Adrenal gland (tissue), 12 donors: ENCODE data around the gene LY6G6F. TPM values are rescaled to one million over a fixed set of nuclear protein-coding genes. Genes with fewer than 3 reads are reported as not detected.

Experiments
- DNase-seq, 7 donors: peaks; one replicate each; pipeline ENCODE4 v3.0.0-alpha.2; 2019 to 2020
- H3K27ac ChIP-seq, 5 donors: fragments of 200-600 bp; sonication (generic) in 4 of 5; 1 replicate in 3 of 5; 2 replicates in 2 of 5; pipeline versions ENCODE4 v1.5.1 to v1.8.0; 2016 to 2020; ENCODE audit warnings: mild to moderate bottlenecking in 1 of 5
- H3K27me3 ChIP-seq: fragments of 200-600 bp; 2 replicates; pipeline ENCODE4 v1.8.0; 2021
- H3K36me3 ChIP-seq, 2 donors: fragments of 200-600 bp; replicated peaks in 1 of 2; 1 replicate in 1 of 2; 2 replicates in 1 of 2; pipeline versions ENCODE4 v1.5.1 to v1.8.0; 2018 to 2022
- H3K4me1 ChIP-seq, 2 donors: fragments of 200-600 bp; replicated peaks in 1 of 2; 1 replicate in 1 of 2; 2 replicates in 1 of 2; pipeline versions ENCODE4 v1.5.1 to v1.8.0; 2018 to 2021
- H3K4me3 ChIP-seq, 4 donors: fragments of 200-600 bp; sonication (generic) in 3 of 4; one replicate each; pipeline ENCODE4 v1.5.1; 2016 to 2018
- H3K9me3 ChIP-seq, 3 donors: fragments of 200-600 bp; sonication (generic) in 1 of 3; replicated peaks in 1 of 3; 1 replicate in 2 of 3; 2 replicates in 1 of 3; pipeline versions ENCODE4 v1.5.1 to v1.8.0; 2016 to 2021
- POLR2A ChIP-seq, 2 donors: fragments of 450-650 bp; IDR thresholded peaks; one replicate each; pipeline ENCODE4 v1.6.1; 2017; ENCODE audit warnings: antibody characterized with exemption in 2 of 2, mild to moderate bottlenecking in 2 of 2, moderate library complexity in 1 of 2
- WGBS, 4 donors: extraction: QIAGEN DNeasy Blood & Tissue Kit in 2 of 4; methylation state at CpG; one replicate each; pipeline versions ENCODE4 v1.1.5 to v1.1.7; 2013 to 2017; 5-methylcytosine and 5-hydroxymethylcytosine counted together
- intact Hi-C, 2 donors: fragments of 100-400 bp; cut with DNase I; formaldehyde crosslinking; loops; one replicate each; pipeline versions ENCODE4 v1.14.1 to v1.15.0; 2022 to 2023
- polyA plus RNA-seq, 3 donors: library from polyadenylated mRNA; stranded (reverse); fragments of 200-250 nt in 2 of 3; fragments of 350-450 nt in 1 of 3; fragmentation: Illumina TruSeq in 1 of 3; extraction: RNeasy Lipid Tissue Mini Kit (QIAGEN cat#74804) in 1 of 3; gene quantifications; one replicate each; pipeline ENCODE4 v1.2.3, GENCODE V29; 2013 to 2014
- total RNA-seq, 9 donors: library from RNA; depleted of rRNA in 4 of 9; stranded (reverse); fragments of >200 nt in 4 of 9; fragments of 120-200 nt in 1 of 9; fragmentation: NEBNext Ultra II Directional in 1 of 9; extraction: Animal tissue kit (Norgen Biotek cat#: 25700) in 1 of 9; gene quantifications; one replicate each; pipeline versions ENCODE4 v1.1.0 to v1.2.4, GENCODE V29; 2013 to 2023
- TF ChIP-seq, protein P1 (sequence below), 6 experiments: fragments of 450-650 bp in 4 of 6; fragments of 200-600 bp in 2 of 6; sonication (generic) in 1 of 6; IDR thresholded peaks; 1 replicate in 5 of 6; 2 replicates in 1 of 6; pipeline versions ENCODE4 v1.5.1 to v1.8.0; 2016 to 2021; ENCODE audit warnings: antibody characterized with exemption in 6 of 6, mild to moderate bottlenecking in 2 of 6, moderate library complexity in 1 of 6
- donor health status: healthy with polysubstance abuse.
- donor health status: Bipolar disorder and iron deficiency.
- donor health status: DM: yes; HTN: yes; CAD: no.
- donor health status: DM: no; HTN: no; CAD: no.
- donor health status: DM: no; HTN: no; CAD: no.
- donor health status: DM: yes; HTN: yes; CAD: no.

The LY6G6F gene
- total and polyA plus RNA-seq, 12 donors = 0.44 TPM; not detected in 11

DNA sequence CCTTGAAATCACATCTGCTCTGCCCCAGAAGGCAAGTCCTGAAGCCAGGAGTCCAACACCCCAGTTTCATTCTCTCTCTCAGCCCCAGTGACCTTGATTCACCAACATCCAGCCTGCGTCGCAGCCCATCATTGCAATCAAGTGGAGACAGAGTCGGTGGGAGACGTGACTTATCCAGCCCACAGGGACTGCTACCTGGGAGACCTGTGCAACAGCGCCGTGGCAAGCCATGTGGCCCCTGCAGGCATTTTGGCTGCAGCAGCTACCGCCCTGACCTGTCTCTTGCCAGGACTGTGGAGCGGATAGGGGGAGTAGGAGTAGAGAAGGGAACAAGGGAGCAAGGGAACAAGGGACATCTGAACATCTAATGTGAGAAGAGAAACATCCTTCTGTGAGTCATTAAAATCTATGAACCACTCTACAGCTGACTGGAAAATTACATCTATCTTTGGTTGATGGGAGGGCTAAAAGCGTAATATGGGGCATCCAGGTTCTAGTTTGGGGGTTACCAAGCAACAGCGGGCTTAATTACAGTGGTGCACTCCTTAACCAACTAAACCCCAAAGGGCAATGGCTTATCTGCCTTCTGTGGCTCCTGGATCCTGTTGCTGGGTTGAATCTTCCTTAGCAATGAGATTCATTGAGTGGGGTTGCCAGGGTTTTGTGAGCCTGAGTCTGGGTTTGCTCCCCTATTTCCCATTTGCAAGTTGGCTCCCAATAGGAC is 11.0 kb downstream of the LY6G6F start:
- Histone ChIP-seq H3K27me3 (no peaks in the 10 kb centered on the region), H3K4me3 (no peak overlapping the region), H3K9me3 (no peaks in the 10 kb centered on the region), H3K27ac (no peak overlapping the region), H3K4me1 (no peaks in the 10 kb centered on the region), H3K36me3 (no peaks in the 10 kb centered on the region)
- no peak for TF ChIP-seq POLR2A (IDR thresholded peaks at IDR 0.05)
- intact Hi-C loops = no loop called here
- no peak for DNase-seq
- 56 to 75% (median 72%) methylated on average over 10 of the region's 10 CpGs for WGBS, 4 donors

DNA sequence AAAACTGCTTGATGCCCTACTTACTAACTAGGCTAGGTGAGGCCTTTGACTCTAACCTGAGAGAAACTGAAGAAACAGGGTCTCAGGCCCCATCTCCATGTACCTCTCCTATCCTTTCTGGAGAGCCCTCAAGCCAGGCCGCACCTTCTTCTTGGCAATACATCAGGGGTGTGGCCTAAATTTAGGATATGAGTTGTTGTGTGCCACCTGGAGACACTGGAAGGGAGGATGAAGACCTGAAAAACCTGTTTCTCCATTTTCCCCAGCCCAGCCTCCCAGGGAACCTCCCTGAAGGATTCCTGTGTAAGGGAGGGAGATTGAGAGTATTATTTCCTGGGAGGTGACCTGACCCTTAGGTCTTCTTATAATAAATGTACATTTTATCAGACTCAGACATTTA is 11.6 kb downstream of the LY6G6F start:
- intact Hi-C loops = no loop called here
- H3K27me3 ChIP-seq = no peaks in the 10 kb centered on the region
- TF ChIP-seq POLR2A (IDR thresholded peaks at IDR 0.05) = no peak
- TF ChIP-seq, protein P1, sequence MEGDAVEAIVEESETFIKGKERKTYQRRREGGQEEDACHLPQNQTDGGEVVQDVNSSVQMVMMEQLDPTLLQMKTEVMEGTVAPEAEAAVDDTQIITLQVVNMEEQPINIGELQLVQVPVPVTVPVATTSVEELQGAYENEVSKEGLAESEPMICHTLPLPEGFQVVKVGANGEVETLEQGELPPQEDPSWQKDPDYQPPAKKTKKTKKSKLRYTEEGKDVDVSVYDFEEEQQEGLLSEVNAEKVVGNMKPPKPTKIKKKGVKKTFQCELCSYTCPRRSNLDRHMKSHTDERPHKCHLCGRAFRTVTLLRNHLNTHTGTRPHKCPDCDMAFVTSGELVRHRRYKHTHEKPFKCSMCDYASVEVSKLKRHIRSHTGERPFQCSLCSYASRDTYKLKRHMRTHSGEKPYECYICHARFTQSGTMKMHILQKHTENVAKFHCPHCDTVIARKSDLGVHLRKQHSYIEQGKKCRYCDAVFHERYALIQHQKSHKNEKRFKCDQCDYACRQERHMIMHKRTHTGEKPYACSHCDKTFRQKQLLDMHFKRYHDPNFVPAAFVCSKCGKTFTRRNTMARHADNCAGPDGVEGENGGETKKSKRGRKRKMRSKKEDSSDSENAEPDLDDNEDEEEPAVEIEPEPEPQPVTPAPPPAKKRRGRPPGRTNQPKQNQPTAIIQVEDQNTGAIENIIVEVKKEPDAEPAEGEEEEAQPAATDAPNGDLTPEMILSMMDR (IDR thresholded peaks at IDR 0.05) = no peak
- H3K4me1 ChIP-seq = no peaks in the 10 kb centered on the region
- H3K4me3 ChIP-seq = no peak overlapping the region
- WGBS, 4 donors = 75 to 86% (median 85%) methylated on average over 1 of the region's 1 CpG
- no peak for DNase-seq
- H3K36me3 ChIP-seq = no peaks in the 10 kb centered on the region
- H3K9me3 ChIP-seq = no peaks in the 10 kb centered on the region
- no peak overlapping the region for H3K27ac ChIP-seq

DNA sequence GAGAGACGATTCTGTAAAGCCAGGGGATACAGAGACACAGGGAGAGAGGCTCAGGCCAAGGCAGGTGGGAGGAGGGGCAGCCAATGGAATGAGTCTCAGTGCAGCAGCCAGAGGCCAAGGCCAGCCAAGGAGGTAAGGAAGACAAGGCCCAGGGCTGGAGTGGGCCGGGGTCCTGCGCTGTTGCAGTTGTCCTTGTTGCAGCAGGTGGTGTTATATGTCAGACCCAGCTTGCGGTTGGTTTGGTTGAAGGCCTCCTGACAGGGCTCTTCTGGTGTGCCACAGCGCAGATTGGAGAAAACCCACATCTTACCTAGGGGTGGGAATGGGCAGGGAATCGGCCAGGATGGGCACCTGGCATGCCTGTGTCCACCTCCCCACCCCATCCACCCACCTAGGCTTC is 12.3 kb downstream of the LY6G6F start:
- Histone ChIP-seq H3K27ac (no peak overlapping the region), H3K36me3 (no peaks in the 10 kb centered on the region), H3K4me3 (no peak overlapping the region), H3K9me3 (no peaks in the 10 kb centered on the region), H3K4me1 (no peaks in the 10 kb centered on the region), H3K27me3 (no peaks in the 10 kb centered on the region)
- intact Hi-C loops = no loop called here
- 77 to 81% (median 80%) methylated on average over 4 to 6 of the region's 6 CpGs for WGBS, 4 donors
- no peak for TF ChIP-seq POLR2A (IDR thresholded peaks at IDR 0.05)
- TF ChIP-seq, protein P1 (IDR thresholded peaks at IDR 0.05) = no peak
- no peak for DNase-seq

DNA sequence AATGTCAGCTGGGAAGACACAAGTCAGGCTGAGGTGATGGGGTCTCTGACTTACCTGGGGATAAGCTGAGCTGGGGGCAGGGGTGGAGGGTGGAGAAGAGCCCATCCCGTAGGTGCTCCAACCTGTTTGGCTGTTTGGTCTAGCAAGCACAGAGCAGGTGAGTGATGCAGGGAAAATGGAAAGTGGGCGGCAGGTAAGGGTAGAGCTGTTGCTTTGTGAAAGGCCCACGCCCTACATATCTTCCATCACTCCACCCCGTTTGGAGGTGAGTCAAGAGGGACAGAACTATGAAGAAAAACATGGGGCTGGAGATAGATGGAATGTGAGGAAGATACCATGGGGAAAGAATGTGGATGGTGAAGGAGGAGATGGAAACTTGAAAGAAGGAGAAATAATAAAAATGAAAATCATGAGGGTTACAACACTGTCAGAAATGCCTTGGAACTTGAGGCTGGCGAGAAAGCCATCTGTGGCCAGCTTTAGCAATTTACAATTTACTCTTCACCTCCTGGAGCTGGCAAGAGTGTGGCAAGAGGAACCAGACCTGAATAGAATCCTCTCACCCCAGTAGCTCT is 13.6 kb downstream of the LY6G6F start:
- Histone ChIP-seq H3K4me3 (no peak overlapping the region), H3K27ac (no peak overlapping the region), H3K27me3 (no peaks in the 10 kb centered on the region), H3K9me3 (no peaks in the 10 kb centered on the region), H3K4me1 (no peaks in the 10 kb centered on the region), H3K36me3 (no peaks in the 10 kb centered on the region)
- DNase-seq = no peak
- TF ChIP-seq, protein P1 (IDR thresholded peaks at IDR 0.05) = no peak
- TF ChIP-seq POLR2A (IDR thresholded peaks at IDR 0.05) = no peak
- intact Hi-C loops = no loop called here
- 84 to 92% (median 87%) methylated on average over 5 of the region's 5 CpGs for WGBS, 4 donors
